IPS-18a (cell line): ENCODE data around the gene RDH12.

ENCODE experiments used
- H3K27ac ChIP-seq: one replicate; pipeline ENCODE4 v1.5.1; 2013; ENCODE audit warnings: low read length
- H3K27me3 ChIP-seq: one replicate; pipeline ENCODE4 v1.6.1; 2013; ENCODE audit warnings: mild to moderate bottlenecking, low read length; ENCODE audit not compliant: control insufficient read depth, insufficient read depth
- H3K36me3 ChIP-seq: one replicate; pipeline ENCODE4 v1.6.1; 2013; ENCODE audit warnings: low read depth, low read length; ENCODE audit not compliant: control insufficient read depth
- H3K4me1 ChIP-seq: one replicate; pipeline ENCODE4 v1.6.1; 2013; ENCODE audit warnings: low read depth, low read length; ENCODE audit not compliant: control insufficient read depth
- H3K4me3 ChIP-seq: one replicate; pipeline ENCODE4 v1.5.1; 2013; ENCODE audit warnings: low read length
- H3K9ac ChIP-seq: one replicate; pipeline ENCODE4 v1.6.1; 2013; ENCODE audit warnings: mild to moderate bottlenecking, low read length, moderate library complexity
- H3K9me3 ChIP-seq: one replicate; pipeline ENCODE4 v1.6.1; 2013; ENCODE audit warnings: low read depth, low read length; ENCODE audit not compliant: control insufficient read depth

Gene RDH12

GRCh38 chr14:67782090-67782489, 80.4 kb downstream of the RDH12 start:
- Histone ChIP-seq H3K4me1 (no peaks in the 10 kb centered on the region), H3K36me3 (peaks cover 94% of the 10 kb centered on the region), H3K27me3 (no peaks in the 10 kb centered on the region), H3K27ac (no peak overlapping the region), H3K9me3 (no peaks in the 10 kb centered on the region), H3K4me3 (no peak overlapping the region), H3K9ac (no peak overlapping the region)
